Lung (tissue), 12 donors: ENCODE measurements around the gene ARHGEF1. TPM values are rescaled to one million over a fixed set of nuclear protein-coding genes. Genes with fewer than 3 reads are reported as not detected.
"Not testable (repeated sequence)": the region's sequence is repeated elsewhere in the genome, so short reads cannot be mapped to it uniquely, and the experiment has no call there.

Experiments used
- ATAC-seq: fragments of 200-7000 bp; cut with Tn5 transposase; one replicate; pipeline ENCODE4 v1.9.1; 2020; ENCODE audit warnings: moderate number of reproducible peaks; ENCODE audit not compliant: insufficient read depth, low FRiP score
- DNase-seq, 3 donors: peaks; one replicate each; pipeline ENCODE4 v3.0.0-alpha.2; 2013 to 2017
- H3K27ac ChIP-seq, 2 donors: one replicate each; pipeline ENCODE4 v1.5.1; 2013; ENCODE audit warnings: mild to moderate bottlenecking in 2 of 2, moderate library complexity in 2 of 2, control low read depth in 1 of 2, inconsistent platforms in 1 of 2, low read depth in 1 of 2, low read length in 1 of 2
- H3K27me3 ChIP-seq, 3 donors: one replicate each; pipeline ENCODE4 v1.5.1; 2013; ENCODE audit warnings: low read length in 2 of 3; ENCODE audit not compliant: control insufficient read depth in 3 of 3, insufficient read depth in 3 of 3
- H3K36me3 ChIP-seq, 4 donors: one replicate each; pipeline ENCODE4 v1.5.1; 2013; ENCODE audit warnings: low read length in 4 of 4, mild to moderate bottlenecking in 1 of 4, moderate library complexity in 1 of 4; ENCODE audit not compliant: control insufficient read depth in 4 of 4, insufficient read depth in 4 of 4
- H3K4me1 ChIP-seq, 5 donors: one replicate each; pipeline ENCODE4 v1.5.1; 2013; ENCODE audit warnings: low read length in 5 of 5, mild to moderate bottlenecking in 2 of 5, moderate library complexity in 1 of 5; ENCODE audit not compliant: control insufficient read depth in 5 of 5, insufficient read depth in 5 of 5
- H3K4me3 ChIP-seq: one replicate; pipeline ENCODE4 v1.5.1; 2013; ENCODE audit warnings: mild to moderate bottlenecking, control low read depth, moderate library complexity
- H3K9ac ChIP-seq, 2 donors: one replicate each; pipeline ENCODE4 v1.5.1; 2013; ENCODE audit warnings: low read length in 2 of 2, control low read depth in 1 of 2; ENCODE audit not compliant: insufficient read depth in 1 of 2
- H3K9me3 ChIP-seq, 4 donors: one replicate each; pipeline ENCODE4 v1.5.1; 2013; ENCODE audit warnings: low read length in 3 of 4, mild to moderate bottlenecking in 1 of 4, moderate library complexity in 1 of 4; ENCODE audit not compliant: control insufficient read depth in 4 of 4, insufficient read depth in 3 of 4
- WGBS, 2 donors: extraction: QIAGEN DNeasy Blood & Tissue Kit; methylation state at CpG; one replicate each; pipeline ENCODE4 v1.1.7; 2013; 5-methylcytosine and 5-hydroxymethylcytosine counted together
- polyA plus RNA-seq, 2 donors: library from polyadenylated mRNA; stranded (reverse); fragments of 200-250 nt; gene quantifications; one replicate each; pipeline ENCODE4 v1.2.1, GENCODE V29; 2013
- total RNA-seq, 2 donors: library from RNA; depleted of rRNA in 1 of 2; stranded (reverse); fragments of >200 nt in 1 of 2; gene quantifications; one replicate each; pipeline ENCODE4 v1.2.1, GENCODE V29; 2014 to 2021
- TF ChIP-seq, protein P1 (sequence below): IDR thresholded peaks from 2 replicates; pipeline ENCODE4 v1.5.1; 2012; ENCODE audit warnings: mild to moderate bottlenecking; ENCODE audit errors: control extremely low read depth, extremely low read depth
- donor health status: control.
- donor health status: control.
- donor health status: Bipolar disorder and iron deficiency.
- donor health status: healthy.
- donor health status: DM: yes; HTN: yes; CAD: no.

Gene ARHGEF1
- total and polyA plus RNA-seq, 4 donors = 55.4 to 231 (median 176) TPM

- Histone ChIP-seq H3K36me3 (no peaks in the 10 kb centered on the region), H3K27ac (no peak overlapping the region), H3K27me3 (peaks cover 0 to 79% (median 61%) of the 10 kb centered on the region in 3 donors), H3K9ac (no peak overlapping the region), H3K4me1 (peaks cover 0 to 3% (median 0%) of the 10 kb centered on the region in 5 donors), H3K9me3 (peaks cover 0 to 9% (median 0%) of the 10 kb centered on the region in 4 donors), H3K4me3 (no peak overlapping the region)
- ATAC-seq (no peak), DNase-seq (no peak)
- TF ChIP-seq, protein P1, sequence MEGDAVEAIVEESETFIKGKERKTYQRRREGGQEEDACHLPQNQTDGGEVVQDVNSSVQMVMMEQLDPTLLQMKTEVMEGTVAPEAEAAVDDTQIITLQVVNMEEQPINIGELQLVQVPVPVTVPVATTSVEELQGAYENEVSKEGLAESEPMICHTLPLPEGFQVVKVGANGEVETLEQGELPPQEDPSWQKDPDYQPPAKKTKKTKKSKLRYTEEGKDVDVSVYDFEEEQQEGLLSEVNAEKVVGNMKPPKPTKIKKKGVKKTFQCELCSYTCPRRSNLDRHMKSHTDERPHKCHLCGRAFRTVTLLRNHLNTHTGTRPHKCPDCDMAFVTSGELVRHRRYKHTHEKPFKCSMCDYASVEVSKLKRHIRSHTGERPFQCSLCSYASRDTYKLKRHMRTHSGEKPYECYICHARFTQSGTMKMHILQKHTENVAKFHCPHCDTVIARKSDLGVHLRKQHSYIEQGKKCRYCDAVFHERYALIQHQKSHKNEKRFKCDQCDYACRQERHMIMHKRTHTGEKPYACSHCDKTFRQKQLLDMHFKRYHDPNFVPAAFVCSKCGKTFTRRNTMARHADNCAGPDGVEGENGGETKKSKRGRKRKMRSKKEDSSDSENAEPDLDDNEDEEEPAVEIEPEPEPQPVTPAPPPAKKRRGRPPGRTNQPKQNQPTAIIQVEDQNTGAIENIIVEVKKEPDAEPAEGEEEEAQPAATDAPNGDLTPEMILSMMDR = no peak
- 9 to 11% methylated on average over 20 to 21 of the region's 21 CpGs for WGBS, 2 donors
These were observed 30.8 kb downstream of the ARHGEF1 start for GRCh38 chr19:41913538-41914423.

GRCh38 chr19:41914424-41914834, 31.4 kb downstream of the ARHGEF1 start:
- not testable (repeated sequence) for H3K4me3 ChIP-seq, H3K36me3 ChIP-seq, H3K9ac ChIP-seq, H3K27ac ChIP-seq, H3K4me1 ChIP-seq, H3K9me3 ChIP-seq, DNase-seq, ATAC-seq
- peaks cover 0 to 86% (median 65%) of the 10 kb centered on the region in 3 donors for H3K27me3 ChIP-seq
- 7 to 8% methylated on average over 4 to 5 of the region's 5 CpGs for WGBS, 2 donors

GRCh38 chr19:41915021-41915775, 32.2 kb downstream of the ARHGEF1 start:
- TF ChIP-seq, protein P1 = no peak
- peaks cover 0 to 11% (median 0%) of the 10 kb centered on the region in 4 donors for H3K9me3 ChIP-seq
- no peak overlapping the region for H3K27ac ChIP-seq
- H3K4me1 ChIP-seq = peaks cover 0 to 3% (median 0%) of the 10 kb centered on the region in 5 donors
- 5 to 6% methylated on average over 38 of the region's 38 CpGs for WGBS, 2 donors
- ATAC-seq (no peak), DNase-seq (no peak)
- no peak overlapping the region for H3K9ac ChIP-seq
- H3K27me3 ChIP-seq = peaks cover 0 to 91% (median 71%) of the 10 kb centered on the region in 3 donors
- no peak overlapping the region for H3K4me3 ChIP-seq
- no peaks in the 10 kb centered on the region for H3K36me3 ChIP-seq
